ENCODE data around the gene ELL. TPM values are rescaled to one million over a fixed set of nuclear protein-coding genes. Genes with fewer than 3 reads are reported as not detected.

Gene ELL
- total and polyA plus RNA-seq, 3 experiments from 2014 or later, result 22.1 to 25.5 (median 24.4) TPM

GRCh38 chr19:18423258-18424020 lies 98.4 kb downstream of the ELL start:
- peak overlapping the region; percentile 92 to 99 (median 96) for H3K27ac Mint-ChIP-seq
- H3K4me1 ChIP-seq (ENCODE audit: insufficient read depth, low read length), result peaks cover 55% of the 10 kb centered on the region
- DNase-seq, result peak in 1 of 5 donors; percentile 46

DNA sequence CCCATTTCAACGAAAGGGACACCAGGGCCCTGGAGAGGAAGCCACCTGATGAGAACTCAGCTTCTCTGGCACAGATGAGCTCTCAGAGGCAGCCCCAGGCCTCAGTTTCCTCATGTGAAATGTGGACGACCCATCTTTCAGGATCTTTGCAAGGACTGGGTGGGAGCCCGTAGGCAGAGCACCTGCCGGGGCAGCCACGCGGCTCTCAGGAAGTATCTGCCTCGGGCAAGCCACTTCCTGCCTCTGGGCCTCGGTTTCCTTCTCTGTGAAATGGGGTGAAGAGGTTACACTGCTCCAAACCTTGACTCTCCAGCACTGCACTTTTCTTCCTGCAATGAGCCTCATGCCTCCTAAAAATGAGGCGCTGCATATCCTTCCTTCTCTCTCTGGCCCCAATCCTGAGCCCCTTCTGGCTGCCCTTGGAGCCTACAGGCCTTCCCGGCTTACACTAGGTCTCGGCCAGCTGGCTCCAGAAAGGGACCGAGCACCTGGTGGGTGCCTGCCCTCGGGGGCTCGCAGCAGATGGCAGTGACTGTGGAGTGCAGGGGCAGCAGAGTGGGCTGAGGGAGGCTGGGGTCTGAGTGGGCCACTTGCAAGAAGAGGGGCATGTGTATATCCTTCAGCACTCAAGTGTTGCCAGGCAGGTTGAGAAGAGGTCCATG lies 99.2 kb downstream of the ELL start:
- Mint-ChIP-seq H3K27me3 (peaks cover 0 to 2% of the 10 kb centered on the region in 2 donors), H3K4me1 (peaks cover 61 to 87% (median 62%) of the 10 kb centered on the region in 3 donors), H3K9me3 (no peaks in the 10 kb centered on the region), H3K36me3 (peaks cover 0 to 5% (median 0%) of the 10 kb centered on the region in 3 donors), H3K27ac (peak overlapping the region; percentile 92 to 99 (median 96)), H3K4me3 (peak overlapping the region; percentile 77 to 98 (median 93))
- ChIA-PET CTCF (interaction anchor here (0.9 to 1.8 kb wide), 5 partner anchors 12 to 150 kb away, joined by 3 to 13 read pairs (median 5); partner anchors contain the start of gene UBA52), POLR2A (interaction anchor here (6.5 kb wide), 1 partner anchor 13 kb away, joined by 42 read pairs; no protein-coding TSS in a partner anchor)
- Histone ChIP-seq H3K27ac (ENCODE audit: low read depth, low read length) (peak overlapping the region; percentile 47), H3K9me3 (ENCODE audit: low read length) (no peaks in the 10 kb centered on the region), H3K4me3 (ENCODE audit: low read length) (peak overlapping the region; percentile 44), H3K36me3 (ENCODE audit: insufficient read depth, low read length) (no peaks in the 10 kb centered on the region), H3K4me1 (ENCODE audit: insufficient read depth, low read length) (peaks cover 59% of the 10 kb centered on the region), H3K27me3 (ENCODE audit: insufficient read depth, low read length, poor library complexity, severe bottlenecking) (peaks cover 4% of the 10 kb centered on the region)
- peak in 4 of 5 donors; percentile 31 to 70 (median 44) for DNase-seq

More at GRCh38 chr19:18423258-18424020, 98.4 kb downstream of the ELL start:
- Mint-ChIP-seq H3K4me1 (peaks cover 54 to 86% (median 55%) of the 10 kb centered on the region in 3 donors), H3K4me3 (peak overlapping the region; percentile 77 to 98 (median 93)), H3K36me3 (peaks cover 0 to 6% (median 0%) of the 10 kb centered on the region in 3 donors), H3K9me3 (no peaks in the 10 kb centered on the region), H3K27me3 (peaks cover 0 to 2% of the 10 kb centered on the region in 2 donors)
- Histone ChIP-seq H3K27ac (ENCODE audit: low read depth, low read length) (peak overlapping the region; percentile 47), H3K9me3 (ENCODE audit: low read length) (no peaks in the 10 kb centered on the region), H3K27me3 (ENCODE audit: insufficient read depth, low read length, poor library complexity, severe bottlenecking) (no peaks in the 10 kb centered on the region), H3K36me3 (ENCODE audit: insufficient read depth, low read length) (no peaks in the 10 kb centered on the region), H3K4me3 (ENCODE audit: low read length) (peak overlapping the region; percentile 44)
- POLR2A ChIA-PET, result interaction anchor here (6.5 kb wide), 1 partner anchor 12 kb away, joined by 42 read pairs; no protein-coding TSS in a partner anchor
- CTCF ChIA-PET, result interaction anchor here (1.3 to 1.8 kb wide), 2 partner anchors 13 to 149 kb away, joined by 5 to 13 read pairs; partner anchors contain the start of gene UBA52

DNA sequence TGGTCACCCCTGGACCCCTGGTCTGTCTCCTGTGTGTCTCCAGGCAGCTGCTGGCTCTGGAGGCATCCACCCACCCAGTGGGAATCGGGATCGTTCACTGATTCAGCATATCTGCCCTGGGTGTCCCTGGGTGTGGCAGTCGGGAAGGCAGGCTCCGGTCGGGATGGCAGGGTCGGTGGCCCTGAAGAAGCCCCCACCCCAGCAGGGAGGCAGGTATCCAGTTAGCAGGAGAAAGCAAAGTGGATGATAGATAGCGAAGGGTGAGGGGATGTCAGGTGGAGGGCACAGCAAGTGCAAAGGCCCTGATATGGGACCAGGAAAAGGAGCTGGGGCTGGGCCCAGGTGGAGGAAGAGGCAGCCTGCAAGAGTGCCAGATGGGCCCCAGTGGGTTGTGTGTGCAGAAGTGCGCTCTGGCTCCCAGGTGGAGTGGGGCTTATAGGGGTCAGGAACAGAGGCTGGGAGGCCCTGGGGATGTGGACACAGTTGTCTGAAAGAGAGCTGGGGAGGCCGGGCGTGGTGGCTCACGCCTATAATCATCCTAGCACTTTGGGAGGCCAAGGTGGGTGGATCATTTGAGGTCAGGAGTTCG lies 100.4 kb downstream of the ELL start:
- Mint-ChIP-seq H3K36me3 (peaks cover 0 to 5% (median 0%) of the 10 kb centered on the region in 3 donors), H3K27ac (peak overlapping the region; percentile 92 to 99 (median 95)), H3K4me3 (peak overlapping the region; percentile 90 to 98 (median 94)), H3K9me3 (no peaks in the 10 kb centered on the region), H3K27me3 (peaks cover 0 to 2% of the 10 kb centered on the region in 2 donors), H3K4me1 (peaks cover 65 to 86% (median 72%) of the 10 kb centered on the region in 3 donors)
- H3K27me3 ChIP-seq (ENCODE audit: insufficient read depth, low read length, poor library complexity, severe bottlenecking), result peaks cover 4% of the 10 kb centered on the region
- POLR2A ChIA-PET, result interaction anchor here (0.6 to 8.3 kb wide), 3 partner anchors 14 to 149 kb away, joined by 4 to 97 read pairs (median 42); partner anchors contain the start of gene JUND
- CTCF ChIA-PET, result interaction anchor here (0.9 to 1.5 kb wide), 4 partner anchors 11 to 33 kb away, joined by 3 to 6 read pairs (median 3); no protein-coding TSS in a partner anchor
- H3K4me3 ChIP-seq (ENCODE audit: low read length), result no peak overlapping the region
- peak in 1 of 5 donors; percentile 47 for DNase-seq
- no peaks in the 10 kb centered on the region for H3K9me3 ChIP-seq (ENCODE audit: low read length)
- peaks cover 69% of the 10 kb centered on the region for H3K4me1 ChIP-seq (ENCODE audit: insufficient read depth, low read length)
- peak overlapping the region; percentile 83 for H3K27ac ChIP-seq (ENCODE audit: low read depth, low read length)
- no peaks in the 10 kb centered on the region for H3K36me3 ChIP-seq (ENCODE audit: insufficient read depth, low read length)

DNA sequence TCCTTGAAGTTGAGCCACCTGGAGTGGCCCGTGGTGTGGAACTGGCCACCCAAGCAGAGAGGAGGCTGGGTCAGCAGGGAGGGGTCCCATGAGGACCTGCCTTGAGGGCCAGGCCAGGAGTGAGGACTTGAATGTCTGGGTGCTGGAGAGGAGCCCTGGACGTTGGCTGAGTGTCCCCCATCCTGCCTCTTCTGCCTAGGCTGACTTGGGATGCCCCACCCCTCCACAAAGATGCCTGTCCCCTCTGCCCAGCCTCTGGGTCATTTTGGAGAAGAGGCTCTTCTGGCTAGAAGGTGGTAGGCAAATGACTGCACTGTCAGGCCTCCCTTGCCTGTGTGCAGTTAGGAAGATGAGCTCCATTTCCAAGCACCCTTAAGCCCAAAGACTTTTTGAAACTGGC lies 100.9 kb downstream of the ELL start:
- ChIA-PET CTCF (interaction anchor here (0.8 to 3.9 kb wide), 5 partner anchors 8 to 142 kb away, joined by 3 to 20 read pairs (median 4); no protein-coding TSS in a partner anchor), POLR2A (interaction anchor here (0.6 to 8.3 kb wide), 3 partner anchors 14 to 149 kb away, joined by 4 to 97 read pairs (median 42); partner anchors contain the start of gene JUND)
- Histone ChIP-seq H3K4me1 (ENCODE audit: insufficient read depth, low read length) (peaks cover 74% of the 10 kb centered on the region), H3K36me3 (ENCODE audit: insufficient read depth, low read length) (no peaks in the 10 kb centered on the region), H3K27ac (ENCODE audit: low read depth, low read length) (peak overlapping the region; percentile 83), H3K4me3 (ENCODE audit: low read length) (peak overlapping the region; percentile 47), H3K27me3 (ENCODE audit: insufficient read depth, low read length, poor library complexity, severe bottlenecking) (peaks cover 4% of the 10 kb centered on the region), H3K9me3 (ENCODE audit: low read length) (no peaks in the 10 kb centered on the region)
- Mint-ChIP-seq H3K4me3 (peak overlapping the region; percentile 90 to 98 (median 94)), H3K36me3 (peaks cover 0 to 5% (median 0%) of the 10 kb centered on the region in 3 donors), H3K4me1 (peaks cover 67 to 87% (median 75%) of the 10 kb centered on the region in 3 donors), H3K27me3 (peaks cover 0 to 6% of the 10 kb centered on the region in 2 donors), H3K27ac (peak overlapping the region; percentile 92 to 99 (median 95)), H3K9me3 (no peaks in the 10 kb centered on the region)
- peak in 1 of 5 donors; percentile 41 for DNase-seq

GRCh38 chr19:18419699-18420460 lies 102.0 kb downstream of the ELL start:
- DNase-seq, result peak; percentile 30 to 77 (median 45)
- peaks cover 0 to 5% (median 0%) of the 10 kb centered on the region in 3 donors for H3K36me3 Mint-ChIP-seq
- H3K27me3 Mint-ChIP-seq, result peaks cover 0 to 6% of the 10 kb centered on the region in 2 donors
- H3K4me1 Mint-ChIP-seq, result peaks cover 63 to 88% (median 81%) of the 10 kb centered on the region in 3 donors
- Histone ChIP-seq H3K9me3 (ENCODE audit: low read length) (no peaks in the 10 kb centered on the region), H3K36me3 (ENCODE audit: insufficient read depth, low read length) (no peaks in the 10 kb centered on the region), H3K27ac (ENCODE audit: low read depth, low read length) (peak overlapping the region; percentile 83), H3K4me1 (ENCODE audit: insufficient read depth, low read length) (peaks cover 80% of the 10 kb centered on the region), H3K27me3 (ENCODE audit: insufficient read depth, low read length, poor library complexity, severe bottlenecking) (peaks cover 4% of the 10 kb centered on the region), H3K4me3 (ENCODE audit: low read length) (peak overlapping the region; percentile 47)
- ChIA-PET CTCF (interaction anchor here (0.8 to 10.5 kb wide), 10 partner anchors 9 to 141 kb away, joined by 3 to 100 read pairs (median 8); no protein-coding TSS in a partner anchor), POLR2A (interaction anchor here (0.6 to 8.3 kb wide), 9 partner anchors 8 to 783 kb away, joined by 3 to 97 read pairs (median 6); partner anchors contain the start of genes ISYNA1, JUND and NR2C2AP)
- H3K9me3 Mint-ChIP-seq, result no peaks in the 10 kb centered on the region
- H3K27ac Mint-ChIP-seq, result peak overlapping the region; percentile 92 to 99 (median 96)
- H3K4me3 Mint-ChIP-seq, result peak overlapping the region; percentile 90 to 98 (median 94)

GRCh38 chr19:18419195-18419698 lies 102.6 kb downstream of the ELL start, which contains the start of gene SSBP4:
Gene SSBP4, plus strand, starts transcription at chr19:18419398. Its CDS starts 251 bp downstream, at chr19:18419649.
- Mint-ChIP-seq H3K4me3 (peak within 1 kb of the TSS; percentile 90 to 98 (median 94)), H3K4me1 (peaks cover 70 to 88% (median 87%) of the 10 kb centered on the region in 3 donors), H3K9me3 (no peaks in the 10 kb centered on the region), H3K27ac (peak within 1 kb of the TSS; percentile 94 to 100 (median 98)), H3K36me3 (peaks cover 0 to 5% (median 0%) of the 10 kb centered on the region in 3 donors), H3K27me3 (peaks cover 0 to 6% of the 10 kb centered on the region in 2 donors)
- DNase-seq, result peak; percentile 59 to 83 (median 75)
- H3K27ac ChIP-seq (ENCODE audit: low read depth, low read length), result peak within 1 kb of the TSS; percentile 83
- H3K4me1 ChIP-seq (ENCODE audit: insufficient read depth, low read length), result peaks cover 86% of the 10 kb centered on the region
- H3K27me3 ChIP-seq (ENCODE audit: insufficient read depth, low read length, poor library complexity, severe bottlenecking), result peaks cover 4% of the 10 kb centered on the region
- POLR2A ChIA-PET, result interaction anchor here (0.6 to 8.3 kb wide), 9 partner anchors 9 to 784 kb away, joined by 3 to 97 read pairs (median 6); partner anchors contain the start of genes ISYNA1, JUND and NR2C2AP
- no peaks in the 10 kb centered on the region for H3K36me3 ChIP-seq (ENCODE audit: insufficient read depth, low read length)
- H3K9me3 ChIP-seq (ENCODE audit: low read length), result no peaks in the 10 kb centered on the region
- H3K4me3 ChIP-seq (ENCODE audit: low read length), result peak within 1 kb of the TSS; percentile 81
- CTCF ChIA-PET, result interaction anchor here (1.0 to 10.5 kb wide), 12 partner anchors 8 to 413 kb away, joined by 3 to 100 read pairs (median 6); partner anchors contain the start of gene UPF1
